ENCODE results near the gene TMEM204.

GRCh38 chr16:1487395-1488053, 45.9 kb upstream of the TMEM204 start:
- no peak for TF ChIP-seq POLR2A (IDR thresholded peaks at IDR 0.05)
- TF ChIP-seq, protein P1, sequence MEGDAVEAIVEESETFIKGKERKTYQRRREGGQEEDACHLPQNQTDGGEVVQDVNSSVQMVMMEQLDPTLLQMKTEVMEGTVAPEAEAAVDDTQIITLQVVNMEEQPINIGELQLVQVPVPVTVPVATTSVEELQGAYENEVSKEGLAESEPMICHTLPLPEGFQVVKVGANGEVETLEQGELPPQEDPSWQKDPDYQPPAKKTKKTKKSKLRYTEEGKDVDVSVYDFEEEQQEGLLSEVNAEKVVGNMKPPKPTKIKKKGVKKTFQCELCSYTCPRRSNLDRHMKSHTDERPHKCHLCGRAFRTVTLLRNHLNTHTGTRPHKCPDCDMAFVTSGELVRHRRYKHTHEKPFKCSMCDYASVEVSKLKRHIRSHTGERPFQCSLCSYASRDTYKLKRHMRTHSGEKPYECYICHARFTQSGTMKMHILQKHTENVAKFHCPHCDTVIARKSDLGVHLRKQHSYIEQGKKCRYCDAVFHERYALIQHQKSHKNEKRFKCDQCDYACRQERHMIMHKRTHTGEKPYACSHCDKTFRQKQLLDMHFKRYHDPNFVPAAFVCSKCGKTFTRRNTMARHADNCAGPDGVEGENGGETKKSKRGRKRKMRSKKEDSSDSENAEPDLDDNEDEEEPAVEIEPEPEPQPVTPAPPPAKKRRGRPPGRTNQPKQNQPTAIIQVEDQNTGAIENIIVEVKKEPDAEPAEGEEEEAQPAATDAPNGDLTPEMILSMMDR (IDR thresholded peaks at IDR 0.05): no peak

Data from thyroid gland (tissue), 4 donors.